D721Med (cell line): ENCODE measurements around the gene AKAP17A.

Experiments used
- DNase-seq: peaks from one replicate; pipeline ENCODE4 v3.0.0; 2011; ENCODE audit warnings: low spot score; ENCODE audit not compliant: insufficient read length
- FAIRE-seq: peaks from 2 replicates; lab custom pipeline; 2011; peaks lifted over from hg19 to GRCh38; lab: Jason Lieb, UNC
- TF ChIP-seq, protein P1 (sequence below): IDR thresholded peaks from 2 replicates; pipeline ENCODE4 v1.5.1; 2012; ENCODE audit warnings: mild to moderate bottlenecking, control low read depth; ENCODE audit not compliant: insufficient read depth; ENCODE audit errors: missing control alignments

Gene AKAP17A

DNA sequence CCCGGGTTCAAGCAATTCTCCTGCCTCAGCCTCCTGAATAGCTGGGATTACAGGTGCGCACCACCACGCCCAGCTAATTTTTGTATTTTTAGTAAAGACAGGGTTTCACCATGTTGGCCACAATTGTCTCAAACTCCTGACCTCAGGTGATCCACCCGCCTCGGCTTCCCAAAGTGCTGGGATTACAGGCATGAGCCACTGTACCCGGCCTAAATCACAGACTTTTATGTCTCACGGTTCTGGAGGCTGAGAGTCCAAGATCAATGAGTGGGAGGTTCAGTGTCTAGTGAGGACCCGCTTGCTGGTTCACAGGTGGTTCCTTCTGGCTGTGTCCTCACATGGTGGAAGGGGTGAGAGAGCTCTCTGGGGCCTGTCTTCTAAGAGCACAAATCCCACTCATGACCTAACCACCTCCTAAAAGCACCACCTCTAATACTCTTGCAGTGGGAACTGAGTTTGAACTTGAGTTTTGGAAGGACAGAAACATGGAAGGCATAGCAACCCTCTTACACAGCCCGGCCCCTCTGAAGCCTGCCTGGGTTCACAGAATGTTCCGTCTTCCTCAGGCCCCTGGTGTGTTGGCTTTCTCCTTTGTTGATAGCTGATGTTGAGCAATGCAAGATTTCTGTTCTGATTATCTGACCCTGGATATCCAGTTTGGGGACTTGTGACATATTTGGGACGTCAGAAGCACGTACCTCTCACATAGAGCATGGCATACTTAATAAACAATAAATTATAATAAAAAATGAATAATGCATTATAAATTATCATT, 1.9 kb upstream of the AKAP17A start:
- FAIRE-seq = no peak
- TF ChIP-seq, protein P1, sequence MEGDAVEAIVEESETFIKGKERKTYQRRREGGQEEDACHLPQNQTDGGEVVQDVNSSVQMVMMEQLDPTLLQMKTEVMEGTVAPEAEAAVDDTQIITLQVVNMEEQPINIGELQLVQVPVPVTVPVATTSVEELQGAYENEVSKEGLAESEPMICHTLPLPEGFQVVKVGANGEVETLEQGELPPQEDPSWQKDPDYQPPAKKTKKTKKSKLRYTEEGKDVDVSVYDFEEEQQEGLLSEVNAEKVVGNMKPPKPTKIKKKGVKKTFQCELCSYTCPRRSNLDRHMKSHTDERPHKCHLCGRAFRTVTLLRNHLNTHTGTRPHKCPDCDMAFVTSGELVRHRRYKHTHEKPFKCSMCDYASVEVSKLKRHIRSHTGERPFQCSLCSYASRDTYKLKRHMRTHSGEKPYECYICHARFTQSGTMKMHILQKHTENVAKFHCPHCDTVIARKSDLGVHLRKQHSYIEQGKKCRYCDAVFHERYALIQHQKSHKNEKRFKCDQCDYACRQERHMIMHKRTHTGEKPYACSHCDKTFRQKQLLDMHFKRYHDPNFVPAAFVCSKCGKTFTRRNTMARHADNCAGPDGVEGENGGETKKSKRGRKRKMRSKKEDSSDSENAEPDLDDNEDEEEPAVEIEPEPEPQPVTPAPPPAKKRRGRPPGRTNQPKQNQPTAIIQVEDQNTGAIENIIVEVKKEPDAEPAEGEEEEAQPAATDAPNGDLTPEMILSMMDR = no peak
- no peak for DNase-seq

GRCh38 chrX:1591863-1592469, 562 bp downstream of the AKAP17A start:
- TF ChIP-seq, protein P1 = no peak
- FAIRE-seq (no peak), DNase-seq (no peak)

- DNase-seq = no peak
- FAIRE-seq = no peak
Measured at GRCh38 chrX:1592470-1593142, 1.2 kb downstream of the AKAP17A start.

DNA sequence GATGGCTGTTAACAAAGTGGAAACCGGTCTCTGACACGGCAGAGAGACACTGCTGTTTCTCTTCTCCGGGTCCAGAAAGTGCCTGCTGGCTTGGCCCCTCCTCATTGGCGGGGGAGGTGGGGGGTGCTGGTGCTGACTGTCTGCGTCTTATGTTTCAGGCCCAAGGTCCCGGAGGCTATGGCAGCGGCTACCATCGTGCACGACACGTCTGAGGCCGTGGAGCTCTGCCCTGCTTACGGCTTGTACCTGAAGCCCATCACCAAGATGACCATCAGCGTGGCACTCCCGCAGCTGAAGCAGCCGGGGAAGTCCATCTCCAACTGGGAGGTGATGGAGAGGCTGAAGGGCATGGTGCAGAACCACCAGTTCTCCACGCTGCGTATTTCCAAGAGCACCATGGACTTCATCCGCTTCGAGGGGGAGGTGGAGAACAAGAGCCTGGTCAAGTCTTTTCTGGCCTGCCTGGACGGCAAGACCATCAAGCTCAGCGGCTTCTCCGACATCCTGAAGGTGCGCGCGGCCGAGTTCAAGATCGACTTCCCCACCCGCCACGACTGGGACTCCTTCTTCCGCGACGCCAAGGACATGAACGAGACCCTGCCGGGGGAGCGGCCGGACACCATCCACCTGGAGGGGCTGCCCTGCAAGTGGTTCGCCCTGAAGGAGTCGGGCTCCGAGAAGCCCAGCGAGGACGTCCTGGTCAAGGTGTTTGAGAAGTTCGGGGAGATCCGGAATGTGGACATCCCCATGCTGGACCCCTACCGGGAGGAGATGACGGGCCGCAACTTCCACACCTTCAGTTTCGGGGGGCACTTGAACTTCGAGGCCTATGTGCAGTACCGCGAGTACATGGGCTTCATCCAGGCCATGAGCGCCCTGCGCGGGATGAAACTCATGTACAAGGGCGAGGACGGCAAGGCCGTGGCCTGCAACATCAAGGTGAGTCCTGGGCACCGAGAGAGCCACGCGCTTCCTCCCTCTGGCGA, 2.2 kb downstream of the AKAP17A start:
- TF ChIP-seq, protein P1 = no peak
- FAIRE-seq (no peak), DNase-seq (no peak)

More at GRCh38 chrX:1592470-1593142, 1.2 kb downstream of the AKAP17A start:
- TF ChIP-seq, protein P1 = no peak

- TF ChIP-seq, protein P1 = no peak
- no peak for FAIRE-seq
Measured at GRCh38 chrX:1595711-1596060, 4.3 kb downstream of the AKAP17A start.

GRCh38 chrX:1596676-1597344, 5.4 kb downstream of the AKAP17A start:
- FAIRE-seq = no peak
- TF ChIP-seq, protein P1 = no peak
- no peak for DNase-seq

More at GRCh38 chrX:1595711-1596060, 4.3 kb downstream of the AKAP17A start:
- DNase-seq = no peak
